ENCODE results near the gene ANKRD9. TPM values are rescaled to one million over a fixed set of nuclear protein-coding genes. Genes with fewer than 3 reads are reported as not detected.

Gene ANKRD9
- total RNA-seq, 1 experiment from 2014 or later, result 23.7 TPM

DNA sequence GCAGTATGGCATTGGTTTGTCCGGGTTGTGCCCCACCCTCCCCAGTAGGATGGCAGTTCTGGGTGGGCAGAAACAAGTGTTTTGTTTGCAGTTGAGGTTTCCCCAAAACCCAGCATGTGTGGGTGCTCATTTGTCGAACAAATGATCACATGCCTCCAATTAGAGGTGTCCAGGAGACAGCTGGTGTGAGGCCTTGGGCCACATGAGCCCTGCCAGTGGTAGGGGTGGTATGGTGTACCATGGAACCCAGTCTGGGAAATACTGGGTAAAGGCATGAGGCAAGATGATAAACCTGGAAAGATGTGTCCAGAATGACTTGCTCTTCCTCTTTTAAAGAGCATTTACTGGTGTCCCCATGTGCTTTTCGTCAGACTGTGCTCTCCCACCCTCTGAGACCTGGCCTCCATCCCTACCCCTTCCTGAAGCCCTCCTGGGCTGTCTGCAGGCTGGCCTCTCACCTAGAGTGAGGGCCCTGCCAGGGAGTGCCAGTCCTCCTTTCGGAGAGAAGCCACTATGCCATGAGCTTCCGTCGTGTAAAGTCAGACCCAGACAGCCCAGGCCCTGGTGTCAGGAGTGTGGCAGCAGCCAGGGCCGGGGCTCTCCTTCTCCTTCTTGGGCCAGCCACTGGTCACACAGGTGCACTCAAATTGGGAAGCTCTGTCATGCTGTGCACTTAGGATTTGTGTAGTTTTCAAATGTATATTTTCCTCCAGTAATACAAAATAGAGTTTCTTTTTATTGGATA is 17.6 kb downstream of the ANKRD9 start:
- DNase-seq (ENCODE audit: low read depth, low spot score) (no peak), ATAC-seq (no peak)
- H3K27ac ChIP-seq (ENCODE audit: low read length), result no peak overlapping the region
- no peak overlapping the region for H3K4me3 ChIP-seq (ENCODE audit: low read depth in 2 of 2, low read length in 2 of 2)
- intact Hi-C loops (cut with micrococcal nuclease; ENCODE audit: unreplicated experiment), result no loop called here
- no TSS peak for BruUV-seq (replicated peaks)
- TF ChIP-seq, protein P1, sequence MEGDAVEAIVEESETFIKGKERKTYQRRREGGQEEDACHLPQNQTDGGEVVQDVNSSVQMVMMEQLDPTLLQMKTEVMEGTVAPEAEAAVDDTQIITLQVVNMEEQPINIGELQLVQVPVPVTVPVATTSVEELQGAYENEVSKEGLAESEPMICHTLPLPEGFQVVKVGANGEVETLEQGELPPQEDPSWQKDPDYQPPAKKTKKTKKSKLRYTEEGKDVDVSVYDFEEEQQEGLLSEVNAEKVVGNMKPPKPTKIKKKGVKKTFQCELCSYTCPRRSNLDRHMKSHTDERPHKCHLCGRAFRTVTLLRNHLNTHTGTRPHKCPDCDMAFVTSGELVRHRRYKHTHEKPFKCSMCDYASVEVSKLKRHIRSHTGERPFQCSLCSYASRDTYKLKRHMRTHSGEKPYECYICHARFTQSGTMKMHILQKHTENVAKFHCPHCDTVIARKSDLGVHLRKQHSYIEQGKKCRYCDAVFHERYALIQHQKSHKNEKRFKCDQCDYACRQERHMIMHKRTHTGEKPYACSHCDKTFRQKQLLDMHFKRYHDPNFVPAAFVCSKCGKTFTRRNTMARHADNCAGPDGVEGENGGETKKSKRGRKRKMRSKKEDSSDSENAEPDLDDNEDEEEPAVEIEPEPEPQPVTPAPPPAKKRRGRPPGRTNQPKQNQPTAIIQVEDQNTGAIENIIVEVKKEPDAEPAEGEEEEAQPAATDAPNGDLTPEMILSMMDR (IDR thresholded peaks at IDR 0.05), result no peak
- TF ChIP-seq POLR2AphosphoS5 (IDR thresholded peaks at IDR 0.05; ENCODE audit: low read depth, low read length), result no peak
- no peak for TF ChIP-seq SIN3A (IDR thresholded peaks at IDR 0.05; ENCODE audit: borderline replicate concordance, insufficient read depth, low read depth, low read length)
- TF ChIP-seq, protein P2, sequence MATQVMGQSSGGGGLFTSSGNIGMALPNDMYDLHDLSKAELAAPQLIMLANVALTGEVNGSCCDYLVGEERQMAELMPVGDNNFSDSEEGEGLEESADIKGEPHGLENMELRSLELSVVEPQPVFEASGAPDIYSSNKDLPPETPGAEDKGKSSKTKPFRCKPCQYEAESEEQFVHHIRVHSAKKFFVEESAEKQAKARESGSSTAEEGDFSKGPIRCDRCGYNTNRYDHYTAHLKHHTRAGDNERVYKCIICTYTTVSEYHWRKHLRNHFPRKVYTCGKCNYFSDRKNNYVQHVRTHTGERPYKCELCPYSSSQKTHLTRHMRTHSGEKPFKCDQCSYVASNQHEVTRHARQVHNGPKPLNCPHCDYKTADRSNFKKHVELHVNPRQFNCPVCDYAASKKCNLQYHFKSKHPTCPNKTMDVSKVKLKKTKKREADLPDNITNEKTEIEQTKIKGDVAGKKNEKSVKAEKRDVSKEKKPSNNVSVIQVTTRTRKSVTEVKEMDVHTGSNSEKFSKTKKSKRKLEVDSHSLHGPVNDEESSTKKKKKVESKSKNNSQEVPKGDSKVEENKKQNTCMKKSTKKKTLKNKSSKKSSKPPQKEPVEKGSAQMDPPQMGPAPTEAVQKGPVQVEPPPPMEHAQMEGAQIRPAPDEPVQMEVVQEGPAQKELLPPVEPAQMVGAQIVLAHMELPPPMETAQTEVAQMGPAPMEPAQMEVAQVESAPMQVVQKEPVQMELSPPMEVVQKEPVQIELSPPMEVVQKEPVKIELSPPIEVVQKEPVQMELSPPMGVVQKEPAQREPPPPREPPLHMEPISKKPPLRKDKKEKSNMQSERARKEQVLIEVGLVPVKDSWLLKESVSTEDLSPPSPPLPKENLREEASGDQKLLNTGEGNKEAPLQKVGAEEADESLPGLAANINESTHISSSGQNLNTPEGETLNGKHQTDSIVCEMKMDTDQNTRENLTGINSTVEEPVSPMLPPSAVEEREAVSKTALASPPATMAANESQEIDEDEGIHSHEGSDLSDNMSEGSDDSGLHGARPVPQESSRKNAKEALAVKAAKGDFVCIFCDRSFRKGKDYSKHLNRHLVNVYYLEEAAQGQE (IDR thresholded peaks at IDR 0.05; ENCODE audit: insufficient read depth in 1 of 2, low read depth in 2 of 2, low read length in 1 of 2), result no peak
- TF ChIP-seq TCF7L2 (IDR thresholded peaks at IDR 0.05; ENCODE audit: low read depth, low read length), result no peak
- no peaks in the 10 kb centered on the region for H3K4me1 ChIP-seq (ENCODE audit: control insufficient read depth, insufficient read depth, low read length)
- in situ Hi-C loops (cut with HindIII; ENCODE audit: low pct_unique_long_range_greater_than_20kb, low sequenced_read_pairs), result no loop called here
- ChIA-PET CTCF (interaction anchor here (0.6 kb wide), 1 partner anchor 24 kb away, joined by 12 read pairs; no protein-coding TSS in a partner anchor), POLR2A (no interaction called here)
- no peaks in the 10 kb centered on the region for H3K27me3 ChIP-seq (ENCODE audit: control insufficient read depth, insufficient read depth, low read length)
- H3K9me3 ChIP-seq (ENCODE audit: control insufficient read depth, insufficient read depth, low read depth, low read length), result no peaks in the 10 kb centered on the region
- no peaks in the 10 kb centered on the region for H3K36me3 ChIP-seq (ENCODE audit: control insufficient read depth, insufficient read depth, low read length)

DNA sequence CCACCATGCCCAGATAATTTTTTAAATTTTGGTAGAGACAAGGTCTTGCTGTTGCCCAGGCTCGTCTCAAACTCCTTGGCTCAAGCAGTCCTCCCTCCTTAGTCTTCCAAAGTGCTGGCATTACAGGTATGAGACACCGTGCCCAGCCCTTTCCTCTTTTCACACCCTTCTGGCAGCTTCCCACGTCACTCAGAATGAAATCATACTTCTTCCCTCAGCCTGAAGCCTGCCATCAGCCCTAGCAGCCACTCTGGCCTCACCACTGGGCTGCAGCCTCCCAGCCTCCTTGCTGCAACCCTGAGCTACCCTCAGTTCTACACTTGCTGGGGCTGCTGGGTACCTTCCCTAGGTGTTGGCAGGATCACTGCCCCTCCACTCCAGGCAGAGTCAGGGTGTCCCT is 18.2 kb downstream of the ANKRD9 start:
- ATAC-seq (no peak), DNase-seq (ENCODE audit: low read depth, low spot score) (no peak)
- POLR2A ChIA-PET, result no interaction called here
- CTCF ChIA-PET, result interaction anchor here (0.6 kb wide), 1 partner anchor 24 kb away, joined by 12 read pairs; no protein-coding TSS in a partner anchor
- no peaks in the 10 kb centered on the region for H3K4me1 ChIP-seq (ENCODE audit: control insufficient read depth, insufficient read depth, low read length)
- H3K4me3 ChIP-seq (ENCODE audit: low read depth in 2 of 2, low read length in 2 of 2), result no peak overlapping the region
- in situ Hi-C loops (cut with HindIII; ENCODE audit: low pct_unique_long_range_greater_than_20kb, low sequenced_read_pairs), result no loop called here
- no TSS peak for BruUV-seq (replicated peaks)
- TF ChIP-seq, protein P2 (IDR thresholded peaks at IDR 0.05; ENCODE audit: insufficient read depth in 1 of 2, low read depth in 2 of 2, low read length in 1 of 2), result no peak
- TF ChIP-seq, protein P1 (IDR thresholded peaks at IDR 0.05), result no peak
- TF ChIP-seq POLR2AphosphoS5 (IDR thresholded peaks at IDR 0.05; ENCODE audit: low read depth, low read length) (no peak), TCF7L2 (IDR thresholded peaks at IDR 0.05; ENCODE audit: low read depth, low read length) (no peak)
- H3K9me3 ChIP-seq (ENCODE audit: control insufficient read depth, insufficient read depth, low read depth, low read length), result no peaks in the 10 kb centered on the region
- no peak overlapping the region for H3K27ac ChIP-seq (ENCODE audit: low read length)
- H3K27me3 ChIP-seq (ENCODE audit: control insufficient read depth, insufficient read depth, low read length), result no peaks in the 10 kb centered on the region
- intact Hi-C loops (cut with micrococcal nuclease; ENCODE audit: unreplicated experiment), result no loop called here
- no peaks in the 10 kb centered on the region for H3K36me3 ChIP-seq (ENCODE audit: control insufficient read depth, insufficient read depth, low read length)
